Stimulated activated naive CD4-positive, alpha-beta T cell treated with Interleukin-2 at 50 U/mL for 16 hours (primary cell): Measurements from ENCODE around the gene MDM4.
"Not testable (repeated sequence)": the region's sequence is repeated elsewhere in the genome, so short reads cannot be mapped to it uniquely, and the experiment has no call there.

Source experiments
- DNase-seq: peaks from one replicate; lab custom pipeline; 2025; lab: John Stamatoyannopoulos, UW

The MDM4 gene

GRCh38 chr1:204562075-204562990 is 46.1 kb downstream of the MDM4 start:
- no peak for DNase-seq

- DNase-seq = no peak
Observed at GRCh38 chr1:204563307-204563706, 47.1 kb downstream of the MDM4 start.

GRCh38 chr1:204563780-204564179 is 47.6 kb downstream of the MDM4 start:
- no peak for DNase-seq

- peak; percentile 4 for DNase-seq
Observed at GRCh38 chr1:204564835-204565234, 48.6 kb downstream of the MDM4 start.

- peak; percentile 35 for DNase-seq
Observed at GRCh38 chr1:204565617-204566582, 49.7 kb downstream of the MDM4 start.

GRCh38 chr1:204566583-204566955 is 50.4 kb downstream of the MDM4 start:
- no peak for DNase-seq

- DNase-seq = no peak
Observed at GRCh38 chr1:204567071-204567470, 50.9 kb downstream of the MDM4 start.

- no peak for DNase-seq
Observed at GRCh38 chr1:204568576-204569315, 52.5 kb downstream of the MDM4 start.

GRCh38 chr1:204569478-204569877 is 53.3 kb downstream of the MDM4 start:
- DNase-seq = no peak

GRCh38 chr1:204570021-204570420 is 53.8 kb downstream of the MDM4 start:
- DNase-seq = not testable (repeated sequence)

- no peak for DNase-seq
Observed at GRCh38 chr1:204571128-204571527, 54.9 kb downstream of the MDM4 start.

GRCh38 chr1:204571631-204572030 is 55.4 kb downstream of the MDM4 start:
- DNase-seq = no peak

GRCh38 chr1:204572923-204573922 is 57.0 kb downstream of the MDM4 start:
- DNase-seq = no peak

GRCh38 chr1:204574016-204574864 is 58.0 kb downstream of the MDM4 start:
- no peak for DNase-seq

- DNase-seq = no peak
Observed at GRCh38 chr1:204574865-204575163, 58.6 kb downstream of the MDM4 start.

- DNase-seq = no peak
Observed at GRCh38 chr1:204575221-204576190, 59.3 kb downstream of the MDM4 start.

GRCh38 chr1:204576422-204576821 is 60.2 kb downstream of the MDM4 start:
- no peak for DNase-seq

- DNase-seq = no peak
Observed at GRCh38 chr1:204577794-204578478, 61.7 kb downstream of the MDM4 start.
